ENCODE data around the gene GMIP.
"Not testable (repeated sequence)": the region's sequence is repeated elsewhere in the genome, so short reads cannot be mapped to it uniquely, and the experiment has no call there.

Gene GMIP, protein sequence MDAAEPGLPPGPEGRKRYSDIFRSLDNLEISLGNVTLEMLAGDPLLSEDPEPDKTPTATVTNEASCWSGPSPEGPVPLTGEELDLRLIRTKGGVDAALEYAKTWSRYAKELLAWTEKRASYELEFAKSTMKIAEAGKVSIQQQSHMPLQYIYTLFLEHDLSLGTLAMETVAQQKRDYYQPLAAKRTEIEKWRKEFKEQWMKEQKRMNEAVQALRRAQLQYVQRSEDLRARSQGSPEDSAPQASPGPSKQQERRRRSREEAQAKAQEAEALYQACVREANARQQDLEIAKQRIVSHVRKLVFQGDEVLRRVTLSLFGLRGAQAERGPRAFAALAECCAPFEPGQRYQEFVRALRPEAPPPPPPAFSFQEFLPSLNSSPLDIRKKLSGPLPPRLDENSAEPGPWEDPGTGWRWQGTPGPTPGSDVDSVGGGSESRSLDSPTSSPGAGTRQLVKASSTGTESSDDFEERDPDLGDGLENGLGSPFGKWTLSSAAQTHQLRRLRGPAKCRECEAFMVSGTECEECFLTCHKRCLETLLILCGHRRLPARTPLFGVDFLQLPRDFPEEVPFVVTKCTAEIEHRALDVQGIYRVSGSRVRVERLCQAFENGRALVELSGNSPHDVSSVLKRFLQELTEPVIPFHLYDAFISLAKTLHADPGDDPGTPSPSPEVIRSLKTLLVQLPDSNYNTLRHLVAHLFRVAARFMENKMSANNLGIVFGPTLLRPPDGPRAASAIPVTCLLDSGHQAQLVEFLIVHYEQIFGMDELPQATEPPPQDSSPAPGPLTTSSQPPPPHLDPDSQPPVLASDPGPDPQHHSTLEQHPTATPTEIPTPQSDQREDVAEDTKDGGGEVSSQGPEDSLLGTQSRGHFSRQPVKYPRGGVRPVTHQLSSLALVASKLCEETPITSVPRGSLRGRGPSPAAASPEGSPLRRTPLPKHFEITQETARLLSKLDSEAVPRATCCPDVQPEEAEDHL

DNA sequence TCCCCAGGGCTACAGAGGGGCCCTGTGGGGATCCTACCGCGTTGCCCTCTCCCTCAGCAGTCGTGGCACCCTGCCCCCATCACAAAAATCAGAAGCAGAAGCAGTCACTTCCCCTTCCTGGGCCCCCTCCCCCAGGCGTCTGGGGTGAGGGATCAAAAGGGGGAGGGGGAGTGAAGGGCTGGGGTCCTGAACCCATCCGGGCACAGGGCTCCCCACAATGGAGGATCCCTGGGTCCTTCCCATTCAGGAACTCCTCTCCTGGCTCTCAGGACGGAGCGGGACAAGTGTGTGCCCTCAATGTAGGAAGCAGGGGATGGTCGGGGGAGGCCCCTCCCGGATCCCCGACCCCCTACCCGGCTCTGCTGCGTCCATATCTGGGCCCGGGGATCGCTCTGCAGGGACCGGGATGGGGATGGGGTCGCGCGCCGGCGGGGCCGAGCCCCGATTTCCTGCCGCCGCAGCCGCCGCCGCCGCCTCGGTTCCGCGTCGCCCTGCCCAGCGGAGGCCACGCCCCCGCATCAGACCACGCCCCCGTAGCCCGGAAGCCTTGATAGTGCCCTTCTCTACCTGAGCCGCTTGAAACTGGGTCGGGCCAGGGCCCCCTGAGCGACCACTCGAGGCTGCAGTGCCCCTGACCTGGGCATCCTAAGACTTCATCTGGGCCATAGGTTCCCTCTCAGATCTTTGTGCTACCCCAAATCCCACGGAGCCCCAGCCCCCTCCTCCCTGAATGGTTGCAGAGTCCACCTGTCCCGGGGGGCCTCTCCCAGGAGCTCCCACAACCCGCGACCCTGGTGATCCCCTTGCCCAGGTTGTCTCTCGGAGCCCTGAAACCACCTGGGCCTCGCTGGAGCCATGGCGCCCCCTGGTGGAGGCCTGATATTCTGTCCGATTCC lies at the start of gene GMIP:
Gene GMIP, minus strand, starts transcription at position 500 of the 896 bp plus-strand sequence. Its CDS starts 128 bp downstream, at position 372.
- peak; percentile 79 for DNase-seq

DNA sequence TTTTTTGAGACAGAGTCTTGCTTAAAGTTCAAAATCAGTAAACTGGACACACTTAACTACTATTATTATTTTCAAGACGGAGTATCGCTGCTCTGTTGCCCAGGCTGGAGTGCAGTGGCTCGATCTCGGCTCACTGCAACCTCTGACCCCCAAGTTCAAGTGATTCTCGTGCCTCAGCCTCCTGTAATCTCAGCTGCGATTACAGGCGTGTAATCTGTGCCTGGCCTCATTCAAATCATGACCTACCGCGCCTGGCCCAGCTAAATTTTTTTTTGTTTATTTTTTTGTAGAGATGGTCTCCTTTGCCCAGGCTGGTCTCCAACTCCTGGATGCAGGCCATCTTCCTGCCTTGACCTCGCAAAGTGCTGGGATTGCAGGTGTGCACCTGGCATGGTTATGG lies 48.2 kb upstream of the GMIP start:
- no peak for DNase-seq

- DNase-seq: not testable (repeated sequence)
These were observed 45.6 kb upstream of the GMIP start for GRCh38 chr19:19689023-19689422.

GRCh38 chr19:19687090-19687489 lies 43.6 kb upstream of the GMIP start:
- peak; percentile 13 for DNase-seq

GRCh38 chr19:19686580-19686979 lies 43.1 kb upstream of the GMIP start:
- DNase-seq: no peak

- DNase-seq: not testable (repeated sequence)
These were observed 42.7 kb upstream of the GMIP start for GRCh38 chr19:19686119-19686518.

DNA sequence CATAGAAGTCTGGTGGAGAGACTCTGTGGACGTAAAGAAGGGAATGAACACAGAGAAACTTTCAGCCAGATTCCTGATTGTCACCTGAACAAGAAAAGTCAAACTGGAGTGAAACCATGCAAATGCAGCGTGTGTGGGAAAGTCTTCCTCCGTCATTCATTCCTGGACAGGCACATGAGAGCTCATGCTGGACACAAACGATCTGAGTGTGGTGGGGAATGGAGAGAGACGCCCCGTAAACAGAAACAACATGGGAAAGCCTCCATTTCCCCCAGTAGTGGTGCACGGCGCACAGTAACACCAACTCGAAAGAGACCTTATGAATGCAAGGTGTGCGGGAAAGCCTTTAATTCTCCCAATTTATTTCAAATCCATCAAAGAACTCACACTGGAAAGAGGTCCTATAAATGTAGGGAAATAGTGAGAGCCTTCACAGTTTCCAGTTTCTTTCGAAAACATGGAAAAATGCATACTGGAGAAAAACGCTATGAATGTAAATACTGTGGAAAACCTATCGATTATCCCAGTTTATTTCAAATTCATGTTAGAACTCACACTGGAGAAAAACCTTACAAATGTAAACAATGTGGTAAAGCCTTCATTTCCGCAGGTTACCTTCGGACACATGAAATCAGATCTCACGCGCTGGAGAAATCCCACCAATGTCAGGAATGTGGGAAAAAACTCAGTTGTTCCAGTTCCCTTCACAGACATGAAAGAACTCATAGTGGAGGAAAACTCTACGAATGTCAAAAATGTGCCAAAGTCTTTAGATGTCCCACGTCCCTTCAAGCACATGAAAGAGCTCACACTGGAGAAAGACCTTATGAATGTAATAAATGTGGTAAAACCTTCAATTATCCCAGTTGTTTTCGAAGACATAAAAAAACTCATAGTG lies 36.0 kb upstream of the GMIP start:
- DNase-seq: no peak

DNA sequence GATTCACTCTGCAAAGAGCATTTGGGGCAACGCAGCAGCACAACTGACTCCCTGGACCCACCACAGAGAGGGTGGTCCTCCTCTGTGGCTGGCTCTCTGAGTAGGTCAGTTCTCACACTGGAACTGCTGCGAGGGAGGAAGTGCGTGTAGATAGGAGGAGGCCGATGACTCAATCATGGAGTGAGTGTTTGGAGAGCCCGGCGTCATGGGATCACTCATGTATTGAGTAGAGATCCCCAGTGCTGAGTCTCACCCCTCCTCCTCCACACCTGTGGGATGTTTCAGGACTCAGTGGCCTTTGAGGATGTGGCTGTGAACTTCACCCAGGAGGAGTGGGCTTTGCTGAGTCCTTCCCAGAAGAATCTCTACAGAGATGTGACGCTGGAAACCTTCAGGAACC lies 34.1 kb upstream of the GMIP start:
- no peak for DNase-seq

DNA sequence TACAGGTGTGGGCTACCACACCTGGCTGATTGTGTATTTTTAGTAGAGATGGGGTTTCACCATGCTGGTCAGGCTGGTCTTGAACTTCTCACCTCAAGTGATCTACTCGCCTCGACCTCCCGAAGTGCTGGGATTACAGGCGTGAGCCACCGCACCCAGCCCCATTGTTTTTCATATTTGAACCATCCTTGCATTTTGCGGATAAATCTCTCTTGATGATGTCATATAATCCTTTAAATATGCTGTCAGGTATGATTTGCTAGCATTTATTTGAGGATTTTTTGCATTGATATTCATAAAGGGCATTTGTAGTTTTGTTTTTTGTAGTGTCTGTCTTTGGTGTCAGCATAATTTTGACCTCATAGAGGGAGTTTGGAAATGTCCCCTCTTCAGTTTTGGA lies 30.9 kb upstream of the GMIP start:
- no peak for DNase-seq

DNA sequence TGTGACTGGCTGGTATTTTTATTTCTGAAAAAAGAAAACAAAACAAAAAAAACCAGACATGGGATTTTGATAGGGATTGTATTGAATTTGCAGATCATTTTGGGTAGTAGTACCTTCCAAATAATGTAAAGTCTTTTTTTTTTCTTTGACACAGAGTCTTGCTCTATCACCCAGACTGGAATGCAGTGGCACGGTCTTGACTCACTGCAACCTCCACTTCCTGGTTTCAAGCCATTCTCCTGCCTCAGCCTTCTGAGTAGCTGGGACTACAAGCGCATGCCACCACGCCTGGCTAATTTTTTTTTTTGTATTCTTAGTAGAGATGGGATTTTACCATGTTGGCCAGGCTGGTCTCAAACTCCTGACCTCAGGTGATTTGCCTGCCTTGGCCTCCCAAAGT lies 29.4 kb upstream of the GMIP start:
- DNase-seq: no peak

- DNase-seq: no peak
These were observed 26.7 kb upstream of the GMIP start for GRCh38 chr19:19670070-19670551.

- DNase-seq: peak; percentile 96
These were observed 25.0 kb upstream of the GMIP start, which contains the start of gene ZNF101 for GRCh38 chr19:19668230-19669012. Gene ZNF101, plus strand, starts transcription at chr19:19668839. Its CDS starts 125 bp downstream, at chr19:19668964.

GRCh38 chr19:19665420-19665948 lies 22.0 kb upstream of the GMIP start:
- DNase-seq: not testable (repeated sequence)

DNA sequence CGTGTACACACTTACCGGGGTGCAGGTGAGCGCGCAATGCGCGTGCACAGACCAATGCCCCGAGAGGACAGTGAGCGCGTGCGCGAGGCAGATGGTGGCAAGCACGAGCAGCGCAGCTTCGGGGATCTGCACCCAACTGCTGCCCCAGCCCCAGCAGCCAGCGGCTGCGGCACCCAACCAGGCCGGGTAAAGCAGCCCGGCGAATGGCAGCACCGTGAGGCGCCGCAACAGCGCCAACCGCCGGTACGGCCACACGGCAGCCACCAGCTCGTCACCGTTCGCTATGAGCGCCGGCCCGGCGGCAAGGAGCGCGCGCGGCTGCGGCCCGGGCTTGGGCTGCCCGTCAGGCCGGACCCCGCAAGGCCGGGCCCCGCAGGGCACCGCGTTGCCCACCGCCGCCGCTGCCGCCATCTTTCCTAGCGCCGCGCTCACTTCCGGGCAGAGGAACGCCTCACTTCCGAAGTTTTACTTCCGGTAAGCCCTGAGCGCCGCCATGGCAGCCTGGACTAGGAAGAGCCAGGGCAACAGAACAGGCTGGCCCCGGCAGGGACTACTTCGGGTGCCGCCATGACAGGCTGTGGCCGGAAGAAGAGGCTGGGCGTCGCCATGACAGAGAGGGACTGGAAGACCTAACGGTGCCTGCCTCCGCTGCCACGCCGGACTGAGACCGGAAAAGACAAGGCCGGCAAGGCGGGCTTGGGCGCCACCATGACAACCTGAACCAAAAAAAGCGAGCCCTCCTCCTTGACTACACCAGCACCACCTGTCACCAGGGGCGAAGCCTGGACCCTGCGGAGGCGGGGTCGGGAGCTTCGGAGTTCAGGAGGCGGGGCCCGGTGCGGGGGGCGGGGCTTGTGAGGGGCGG lies 20.0 kb upstream of the GMIP start, which contains the start of gene ATP13A1:
Gene ATP13A1, minus strand, starts transcription at position 421 of the 865 bp plus-strand sequence. Its CDS starts 10 bp downstream, at position 411.
- peak; percentile 98 for DNase-seq

DNA sequence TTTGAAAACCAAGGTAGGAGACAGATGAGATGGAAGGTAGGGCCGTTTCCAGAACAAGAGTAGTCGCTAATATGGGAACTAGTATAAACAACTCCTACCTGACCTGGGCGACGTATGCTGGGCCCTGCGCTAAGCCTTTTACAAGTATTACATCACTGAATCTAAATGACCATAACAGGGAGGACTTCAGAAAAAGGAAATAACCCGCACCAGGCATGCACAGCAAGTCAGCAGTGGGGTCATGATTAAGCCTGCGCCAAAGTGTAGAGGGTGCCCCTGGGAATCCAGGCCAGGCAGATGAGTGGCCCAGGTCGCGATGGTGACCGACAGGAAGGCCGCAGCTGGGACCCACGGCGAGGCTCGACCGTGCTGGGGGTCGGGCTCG lies 19.4 kb upstream of the GMIP start:
- DNase-seq: peak; percentile 60

- no peak for DNase-seq
These were observed 18.9 kb upstream of the GMIP start for GRCh38 chr19:19662344-19662743.

DNA sequence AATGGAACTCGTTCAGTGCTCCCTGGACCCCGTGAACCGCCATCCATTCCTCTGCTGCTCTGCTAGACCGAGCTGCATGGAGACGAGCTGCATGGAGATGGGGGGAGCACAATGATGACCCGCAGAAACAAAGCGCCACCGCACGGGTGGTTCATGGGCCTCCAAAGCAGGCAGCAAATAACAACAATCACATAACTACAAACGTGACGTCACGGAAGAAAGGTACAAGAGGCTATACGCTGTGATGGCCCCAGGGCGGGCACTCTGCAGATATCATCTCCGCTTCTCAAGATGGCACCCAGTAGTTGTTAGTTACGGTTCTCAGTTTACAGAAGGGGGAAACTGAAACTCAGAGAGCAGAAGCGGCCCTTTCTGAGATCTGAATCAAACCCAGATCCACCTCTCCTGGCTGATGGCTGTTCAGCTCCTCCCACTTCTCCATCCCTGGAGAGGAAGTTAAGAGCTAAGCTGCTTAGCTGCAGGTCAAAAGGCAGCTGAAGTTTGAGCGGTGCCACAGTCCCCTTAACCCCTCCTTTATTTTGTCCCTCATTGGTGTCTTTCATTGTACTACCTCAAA lies 18.3 kb upstream of the GMIP start:
- DNase-seq: no peak

DNA sequence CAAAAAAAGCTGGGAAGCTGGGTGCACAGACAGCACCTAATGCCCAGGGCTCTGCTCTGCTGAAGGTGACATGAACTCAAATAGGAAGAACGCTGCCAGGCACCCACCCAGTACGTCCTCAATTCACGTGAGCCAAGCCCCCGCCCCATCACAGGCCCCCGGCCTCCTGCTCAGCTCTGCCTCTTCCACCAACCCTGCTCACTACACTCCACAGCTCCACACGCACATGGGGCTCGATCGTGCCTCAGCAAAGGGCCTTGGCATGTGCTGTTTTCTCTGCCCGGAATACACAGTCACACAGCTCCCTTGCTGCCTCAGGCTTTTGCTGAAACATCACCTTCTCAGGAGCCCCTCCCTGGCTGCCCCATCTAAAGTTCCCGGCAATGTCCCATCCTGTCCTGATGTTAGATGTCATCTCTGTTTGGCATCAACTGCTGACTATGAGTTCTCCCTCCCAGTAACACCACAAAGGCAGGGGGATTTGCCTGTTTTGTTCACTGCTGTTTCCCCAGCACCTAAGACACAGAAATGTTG lies 17.8 kb upstream of the GMIP start:
- DNase-seq: no peak

Measured in DMS53 (cell line).